Inflammatory macrophage (primary cell): ENCODE results near the gene MASTL.

Experiments
- DNase-seq, 2 donors: peaks; one replicate each; pipeline ENCODE4 v3.0.0-alpha.2; 2020 to 2022

The MASTL gene

DNA sequence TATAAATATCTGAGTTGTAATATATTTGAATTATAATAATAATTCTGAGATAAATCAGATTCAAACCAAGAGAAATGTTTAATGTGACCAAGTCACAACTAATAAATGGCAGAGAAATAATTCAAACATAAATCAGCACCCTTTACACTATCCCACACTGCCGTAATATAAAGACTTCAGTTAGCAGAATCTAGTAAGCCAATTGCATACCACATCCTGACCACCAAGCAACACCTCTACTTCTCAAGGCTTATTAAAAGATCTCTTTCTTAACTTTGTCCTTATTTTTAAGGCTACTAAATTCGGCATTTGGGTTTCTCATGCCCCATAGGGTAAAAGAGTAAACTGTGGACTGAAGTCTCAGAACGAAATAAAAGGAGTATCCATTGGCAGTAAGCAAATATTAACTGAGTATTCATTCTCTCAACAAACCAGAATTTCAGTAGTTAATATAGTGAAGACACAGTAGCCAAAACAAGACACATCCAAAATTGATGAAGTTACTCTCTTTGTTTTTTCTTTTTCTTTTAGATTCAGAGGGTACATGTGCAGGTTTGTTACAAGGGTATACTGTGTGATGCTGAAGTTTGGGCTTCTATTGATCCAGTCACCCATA, 70.6 kb downstream of the MASTL start:
- DNase-seq, result no peak

DNA sequence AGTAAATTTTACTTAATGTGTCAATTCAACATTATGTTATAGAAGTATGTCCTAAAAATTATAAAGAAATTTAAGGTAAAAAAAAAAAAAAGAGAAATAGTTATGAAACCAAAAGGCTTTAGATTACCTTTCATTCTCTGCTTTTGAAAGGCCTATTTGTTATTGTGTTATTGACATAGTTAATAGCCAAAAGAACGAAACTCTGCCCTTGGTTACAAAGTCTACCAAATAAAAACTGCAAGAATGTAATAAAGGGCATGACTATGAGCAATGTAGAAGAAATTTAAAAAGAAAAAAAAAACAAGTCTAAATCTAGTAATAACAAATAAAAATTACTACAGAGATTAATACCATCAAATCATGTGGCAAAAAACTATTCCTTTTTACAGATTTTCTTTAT, 74.9 kb downstream of the MASTL start:
- DNase-seq, result no peak

DNA sequence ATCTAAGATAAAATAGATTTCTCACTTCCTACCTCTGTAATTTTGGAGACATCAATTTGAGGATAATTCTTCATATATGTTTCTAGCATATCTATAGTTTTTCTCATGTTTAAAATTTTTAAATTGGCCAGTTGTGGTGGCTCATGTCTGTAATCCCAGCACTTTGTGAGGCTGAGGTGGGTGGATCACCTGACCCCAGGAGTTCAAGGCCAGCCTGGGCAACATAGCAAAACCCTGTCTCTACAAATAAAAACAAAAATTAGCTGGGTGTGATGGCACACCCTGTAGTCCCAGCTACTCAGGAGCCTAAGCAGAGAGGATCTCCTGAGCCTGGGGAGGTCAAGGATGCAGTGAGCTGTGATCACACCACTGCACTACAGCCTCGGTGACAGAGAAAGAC, 80.6 kb downstream of the MASTL start:
- no peak for DNase-seq
